Measurements from ENCODE around the gene RAB8B. TPM values are rescaled to one million over a fixed set of nuclear protein-coding genes. Genes with fewer than 3 reads are reported as not detected.

RAB8B gene
- total and polyA plus RNA-seq, 10 of the 15 experiments (the other 5 are each of a cell fraction or from before 2014, with no cell fraction given) = 17.8 to 104 (median 65.1) TPM

- TF ChIP-seq USF2 (IDR thresholded peaks at IDR 0.05; ENCODE audit: borderline replicate concordance, low read depth, low read length) = no peak
- TF ChIP-seq, protein P1, sequence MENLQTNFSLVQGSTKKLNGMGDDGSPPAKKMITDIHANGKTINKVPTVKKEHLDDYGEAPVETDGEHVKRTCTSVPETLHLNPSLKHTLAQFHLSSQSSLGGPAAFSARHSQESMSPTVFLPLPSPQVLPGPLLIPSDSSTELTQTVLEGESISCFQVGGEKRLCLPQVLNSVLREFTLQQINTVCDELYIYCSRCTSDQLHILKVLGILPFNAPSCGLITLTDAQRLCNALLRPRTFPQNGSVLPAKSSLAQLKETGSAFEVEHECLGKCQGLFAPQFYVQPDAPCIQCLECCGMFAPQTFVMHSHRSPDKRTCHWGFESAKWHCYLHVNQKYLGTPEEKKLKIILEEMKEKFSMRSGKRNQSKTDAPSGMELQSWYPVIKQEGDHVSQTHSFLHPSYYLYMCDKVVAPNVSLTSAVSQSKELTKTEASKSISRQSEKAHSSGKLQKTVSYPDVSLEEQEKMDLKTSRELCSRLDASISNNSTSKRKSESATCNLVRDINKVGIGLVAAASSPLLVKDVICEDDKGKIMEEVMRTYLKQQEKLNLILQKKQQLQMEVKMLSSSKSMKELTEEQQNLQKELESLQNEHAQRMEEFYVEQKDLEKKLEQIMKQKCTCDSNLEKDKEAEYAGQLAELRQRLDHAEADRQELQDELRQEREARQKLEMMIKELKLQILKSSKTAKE (IDR thresholded peaks at IDR 0.05; ENCODE audit: low read depth, poor library complexity, severe bottlenecking) = peak; percentile 94
- TF ChIP-seq CHD2 (IDR thresholded peaks at IDR 0.05; ENCODE audit: borderline replicate concordance, low read depth, low read length) = no peak
- TF ChIP-seq ZBTB33 (IDR thresholded peaks at IDR 0.05) = no peak
- peak; percentile 20; the same call in 1 of the 2 replicates for TF ChIP-seq ATF7 (IDR thresholded peaks at IDR 0.05; ENCODE audit: low read depth)
- TF ChIP-seq MTA2 (IDR thresholded peaks at IDR 0.05; ENCODE audit: low read depth) = peak; percentile 69; the same call in 1 of the 2 replicates
- TF ChIP-seq TCF7 (IDR thresholded peaks at IDR 0.05; ENCODE audit: borderline replicate concordance) = no peak
- peak; percentile 56; the same call in 1 of the 2 replicates for TF ChIP-seq CREB1 (IDR thresholded peaks at IDR 0.05; ENCODE audit: low read depth)
- TF ChIP-seq MAX (IDR thresholded peaks at IDR 0.05; ENCODE audit: low read depth, low read length) = peak; percentile 82
- TF ChIP-seq DPF2 (IDR thresholded peaks at IDR 0.05) = peak; percentile 82
- TF ChIP-seq MXI1 (IDR thresholded peaks at IDR 0.05; ENCODE audit: low read depth, low read length) = peak; percentile 62
- peak; percentile 77 for TF ChIP-seq RUNX3 (IDR thresholded peaks at IDR 0.05; ENCODE audit: low read length)
- TF ChIP-seq BACH1 (IDR thresholded peaks at IDR 0.05; ENCODE audit: borderline replicate concordance) = peak; percentile 95
- TF ChIP-seq HDAC6 (IDR thresholded peaks at IDR 0.05; ENCODE audit: unreplicated experiment) = peak; percentile 82
- TF ChIP-seq BCLAF1 (IDR thresholded peaks at IDR 0.05) = no peak
- TF ChIP-seq, protein P2, sequence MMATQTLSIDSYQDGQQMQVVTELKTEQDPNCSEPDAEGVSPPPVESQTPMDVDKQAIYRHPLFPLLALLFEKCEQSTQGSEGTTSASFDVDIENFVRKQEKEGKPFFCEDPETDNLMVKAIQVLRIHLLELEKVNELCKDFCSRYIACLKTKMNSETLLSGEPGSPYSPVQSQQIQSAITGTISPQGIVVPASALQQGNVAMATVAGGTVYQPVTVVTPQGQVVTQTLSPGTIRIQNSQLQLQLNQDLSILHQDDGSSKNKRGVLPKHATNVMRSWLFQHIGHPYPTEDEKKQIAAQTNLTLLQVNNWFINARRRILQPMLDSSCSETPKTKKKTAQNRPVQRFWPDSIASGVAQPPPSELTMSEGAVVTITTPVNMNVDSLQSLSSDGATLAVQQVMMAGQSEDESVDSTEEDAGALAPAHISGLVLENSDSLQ (IDR thresholded peaks at IDR 0.05) = no peak
- no peak for TF ChIP-seq RELA (IDR thresholded peaks at IDR 0.05; ENCODE audit: borderline replicate concordance, partially characterized antibody)
- no peak for TF ChIP-seq HDAC2 (IDR thresholded peaks at IDR 0.05)
- TF ChIP-seq EGR1 (IDR thresholded peaks at IDR 0.05; ENCODE audit: borderline replicate concordance in 1 of 2, low read depth in 2 of 2, low read length in 2 of 2) = peak in 1 of 2 experiments; percentile 30; a peak in 1 of 3 replicates
- peak; percentile 20 for TF ChIP-seq CREM (IDR thresholded peaks at IDR 0.05; ENCODE audit: low read depth)
Measured at GRCh38 chr15:63157118-63157843, 32.1 kb upstream of the RAB8B start, which contains the start of gene RPS27L (continued).

Measured in GM12878 (cell line).